Uterus (tissue), 2 donors: ENCODE results near the gene FNBP1.

Experiments
- POLR2A ChIP-seq, 2 donors: fragments of 450-650 bp; IDR thresholded peaks; one replicate each; pipeline ENCODE4 v1.6.1; 2016; ENCODE audit warnings: antibody characterized with exemption in 2 of 2, mild to moderate bottlenecking in 1 of 2, moderate library complexity in 1 of 2
- TF ChIP-seq, protein P1 (sequence below), 4 experiments: fragments of 200-600 bp in 2 of 4; fragments of 450-650 bp in 2 of 4; sonication (generic) in 2 of 4; IDR thresholded peaks; one replicate each; pipeline ENCODE4 v1.5.1; 2016 to 2019; ENCODE audit warnings: antibody characterized with exemption in 4 of 4, mild to moderate bottlenecking in 2 of 4, moderate library complexity in 1 of 4

DNA sequence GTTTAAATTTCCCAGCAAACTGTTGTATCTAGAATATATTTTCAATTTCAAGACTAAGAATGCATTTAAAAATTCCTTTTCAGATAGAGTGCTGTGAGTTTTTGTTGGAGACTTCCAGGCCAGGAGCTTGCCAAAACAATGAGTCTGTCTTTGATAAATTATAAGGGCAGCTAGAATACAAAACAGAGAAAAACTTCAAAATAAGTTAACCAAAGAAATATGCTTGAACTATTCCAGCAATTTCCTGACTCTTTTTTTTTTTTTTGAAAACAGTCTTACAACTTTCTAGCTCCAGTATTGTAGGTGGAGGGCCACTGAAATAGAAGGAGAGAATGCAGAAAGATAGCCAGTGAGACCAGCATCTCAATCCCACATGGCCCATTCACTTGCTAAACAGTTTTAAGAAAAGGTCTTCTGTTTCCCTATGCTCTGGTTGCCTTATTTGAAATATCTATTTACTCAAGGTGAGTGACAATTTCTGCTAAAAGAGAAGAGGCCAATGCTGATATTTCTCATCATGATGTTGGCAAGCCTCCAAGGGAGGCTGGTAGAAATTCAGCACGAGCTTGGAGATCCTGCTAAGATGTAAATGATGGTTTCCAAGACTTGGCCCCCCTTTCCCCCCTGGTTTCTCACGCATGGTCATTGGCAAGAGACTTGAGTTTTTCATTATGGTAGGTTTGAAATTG lies 104.6 kb downstream of the FNBP1 start:
- TF ChIP-seq, protein P1, sequence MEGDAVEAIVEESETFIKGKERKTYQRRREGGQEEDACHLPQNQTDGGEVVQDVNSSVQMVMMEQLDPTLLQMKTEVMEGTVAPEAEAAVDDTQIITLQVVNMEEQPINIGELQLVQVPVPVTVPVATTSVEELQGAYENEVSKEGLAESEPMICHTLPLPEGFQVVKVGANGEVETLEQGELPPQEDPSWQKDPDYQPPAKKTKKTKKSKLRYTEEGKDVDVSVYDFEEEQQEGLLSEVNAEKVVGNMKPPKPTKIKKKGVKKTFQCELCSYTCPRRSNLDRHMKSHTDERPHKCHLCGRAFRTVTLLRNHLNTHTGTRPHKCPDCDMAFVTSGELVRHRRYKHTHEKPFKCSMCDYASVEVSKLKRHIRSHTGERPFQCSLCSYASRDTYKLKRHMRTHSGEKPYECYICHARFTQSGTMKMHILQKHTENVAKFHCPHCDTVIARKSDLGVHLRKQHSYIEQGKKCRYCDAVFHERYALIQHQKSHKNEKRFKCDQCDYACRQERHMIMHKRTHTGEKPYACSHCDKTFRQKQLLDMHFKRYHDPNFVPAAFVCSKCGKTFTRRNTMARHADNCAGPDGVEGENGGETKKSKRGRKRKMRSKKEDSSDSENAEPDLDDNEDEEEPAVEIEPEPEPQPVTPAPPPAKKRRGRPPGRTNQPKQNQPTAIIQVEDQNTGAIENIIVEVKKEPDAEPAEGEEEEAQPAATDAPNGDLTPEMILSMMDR (IDR thresholded peaks at IDR 0.05), result no peak
- no peak for TF ChIP-seq POLR2A (IDR thresholded peaks at IDR 0.05)
